Mucosa of descending colon (tissue), 3 donors: ENCODE measurements around the gene KDM3B. TPM values are rescaled to one million over a fixed set of nuclear protein-coding genes. Genes with fewer than 3 reads are reported as not detected.

ENCODE experiments used
- ATAC-seq: fragments of 200-7000 bp; cut with Tn5 transposase; one replicate; pipeline ENCODE4 v1.9.1; 2020; ENCODE audit warnings: mild to moderate bottlenecking, moderate library complexity
- DNase-seq, 3 donors: peaks; one replicate each; pipeline ENCODE4 v3.0.0-alpha.2; 2020
- H3K36me3 ChIP-seq: fragments of 200-600 bp; one replicate; pipeline ENCODE4 v1.8.0; 2021; ENCODE audit warnings: low read depth, mild to moderate bottlenecking
- H3K4me1 ChIP-seq: fragments of 200-600 bp; one replicate; pipeline ENCODE4 v1.8.0; 2021; ENCODE audit warnings: low read depth, mild to moderate bottlenecking
- H3K4me3 ChIP-seq: fragments of 200-600 bp; one replicate; pipeline ENCODE4 v1.8.0; 2021; ENCODE audit warnings: mild to moderate bottlenecking
- H3K9me3 ChIP-seq: fragments of 200-600 bp; one replicate; pipeline ENCODE4 v1.8.0; 2021; ENCODE audit warnings: mild to moderate bottlenecking
- intact Hi-C, 2 donors: fragments of 100-400 bp; cut with DNase I in 1 of 2; cut with micrococcal nuclease in 1 of 2; formaldehyde crosslinking; loops; one replicate each; pipeline versions ENCODE4 v1.11.0 to v1.11.1; 2022; cut with DNase I, micrococcal nuclease
- total RNA-seq, 3 donors: library from RNA; stranded (reverse); fragmentation: NEBNext Ultra II Directional in 2 of 3; extraction: Animal tissue kit (Norgen Biotek cat#: 25700) in 2 of 3; gene quantifications; one replicate each; pipeline versions ENCODE4 v1.2.1 to v1.2.4, GENCODE V29; 2021 to 2023
- TF ChIP-seq, protein P1 (sequence below): fragments of 200-600 bp; IDR thresholded peaks from one replicate; pipeline ENCODE4 v1.8.0; 2022; ENCODE audit warnings: antibody characterized with exemption, mild to moderate bottlenecking
- donor health status: DM: no; HTN: no; CAD: no; lungs with moderate emphysema.
- donor health status: DM: no; HTN: no; CAD: no.
- donor health status: DM: no; HTN: yes; CAD: no.

Gene KDM3B
- total RNA-seq, 3 donors from 2014 or later, result 56.6 to 84.3 (median 71.7) TPM

GRCh38 chr5:138340008-138340407 lies 12.5 kb upstream of the KDM3B start:
- H3K9me3 ChIP-seq, result no peaks in the 10 kb centered on the region
- TF ChIP-seq, protein P1, sequence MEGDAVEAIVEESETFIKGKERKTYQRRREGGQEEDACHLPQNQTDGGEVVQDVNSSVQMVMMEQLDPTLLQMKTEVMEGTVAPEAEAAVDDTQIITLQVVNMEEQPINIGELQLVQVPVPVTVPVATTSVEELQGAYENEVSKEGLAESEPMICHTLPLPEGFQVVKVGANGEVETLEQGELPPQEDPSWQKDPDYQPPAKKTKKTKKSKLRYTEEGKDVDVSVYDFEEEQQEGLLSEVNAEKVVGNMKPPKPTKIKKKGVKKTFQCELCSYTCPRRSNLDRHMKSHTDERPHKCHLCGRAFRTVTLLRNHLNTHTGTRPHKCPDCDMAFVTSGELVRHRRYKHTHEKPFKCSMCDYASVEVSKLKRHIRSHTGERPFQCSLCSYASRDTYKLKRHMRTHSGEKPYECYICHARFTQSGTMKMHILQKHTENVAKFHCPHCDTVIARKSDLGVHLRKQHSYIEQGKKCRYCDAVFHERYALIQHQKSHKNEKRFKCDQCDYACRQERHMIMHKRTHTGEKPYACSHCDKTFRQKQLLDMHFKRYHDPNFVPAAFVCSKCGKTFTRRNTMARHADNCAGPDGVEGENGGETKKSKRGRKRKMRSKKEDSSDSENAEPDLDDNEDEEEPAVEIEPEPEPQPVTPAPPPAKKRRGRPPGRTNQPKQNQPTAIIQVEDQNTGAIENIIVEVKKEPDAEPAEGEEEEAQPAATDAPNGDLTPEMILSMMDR, result no peak
- intact Hi-C loops, result no loop called here
- H3K4me3 ChIP-seq, result no peak overlapping the region
- no peaks in the 10 kb centered on the region for H3K36me3 ChIP-seq
- ATAC-seq, result no peak
- peaks cover 5% of the 10 kb centered on the region for H3K4me1 ChIP-seq
- DNase-seq, result no peak

GRCh38 chr5:138344887-138345622 lies 7.4 kb upstream of the KDM3B start:
- no peaks in the 10 kb centered on the region for H3K9me3 ChIP-seq
- H3K4me1 ChIP-seq, result no peaks in the 10 kb centered on the region
- TF ChIP-seq, protein P1, result no peak
- no peak for ATAC-seq
- intact Hi-C loops, result no loop called here
- H3K4me3 ChIP-seq, result no peak overlapping the region
- H3K36me3 ChIP-seq, result no peaks in the 10 kb centered on the region
- no peak for DNase-seq

GRCh38 chr5:138346889-138347288 lies 5.6 kb upstream of the KDM3B start:
- no peaks in the 10 kb centered on the region for H3K9me3 ChIP-seq
- TF ChIP-seq, protein P1, result no peak
- no peaks in the 10 kb centered on the region for H3K4me1 ChIP-seq
- DNase-seq (no peak), ATAC-seq (no peak)
- intact Hi-C loops, result no loop called here
- no peak overlapping the region for H3K4me3 ChIP-seq
- no peaks in the 10 kb centered on the region for H3K36me3 ChIP-seq

DNA sequence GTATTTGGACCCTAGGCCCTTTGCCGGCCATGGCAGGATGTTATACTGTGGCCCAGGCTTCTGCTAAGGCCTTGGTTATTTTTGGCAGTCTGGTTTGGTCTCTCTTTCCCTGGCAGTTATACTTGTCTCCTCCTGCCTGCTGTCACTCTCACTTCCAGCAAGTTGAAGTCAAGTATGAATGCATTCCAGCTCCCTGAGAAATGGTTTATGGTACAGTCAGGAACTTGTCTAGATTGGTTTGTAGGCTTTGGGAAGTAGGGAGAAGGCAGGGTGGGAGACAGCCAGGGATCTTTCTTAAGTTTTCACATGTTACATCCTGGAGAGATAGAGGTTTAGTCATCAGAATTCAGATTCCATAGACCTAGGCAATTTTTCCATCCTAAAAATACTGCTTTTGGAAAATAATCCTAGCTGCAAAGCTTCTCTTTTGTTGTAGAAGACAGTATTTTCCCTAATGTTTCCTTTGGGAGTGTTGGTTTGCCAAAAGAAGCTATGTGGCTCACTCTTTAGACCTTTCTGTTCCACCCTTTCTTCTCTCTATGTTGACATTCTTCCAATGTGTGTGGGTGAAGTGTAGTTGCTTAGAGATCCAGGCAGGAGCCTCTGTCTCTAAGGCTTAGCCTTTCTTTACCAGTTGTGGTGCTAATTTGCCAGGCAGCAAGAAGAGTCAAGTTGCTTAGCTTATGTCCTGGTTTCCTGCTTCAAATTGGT lies 2.5 kb upstream of the KDM3B start:
- Histone ChIP-seq H3K36me3 (no peaks in the 10 kb centered on the region), H3K4me3 (no peak overlapping the region), H3K4me1 (peaks cover 10% of the 10 kb centered on the region), H3K9me3 (no peaks in the 10 kb centered on the region)
- intact Hi-C loops, result no loop called here
- ATAC-seq (no peak), DNase-seq (no peak)
- TF ChIP-seq, protein P1, result no peak

GRCh38 chr5:138350563-138350890 lies 2.0 kb upstream of the KDM3B start:
- ATAC-seq, result no peak

More at GRCh38 chr5:138350563-138350890, 2.0 kb upstream of the KDM3B start:
- TF ChIP-seq, protein P1, result no peak
- intact Hi-C loops, result no loop called here
- Histone ChIP-seq H3K36me3 (no peaks in the 10 kb centered on the region), H3K9me3 (no peaks in the 10 kb centered on the region), H3K4me1 (peaks cover 12% of the 10 kb centered on the region), H3K4me3 (no peak overlapping the region)
- DNase-seq, result no peak
